GM19324 (cell line): Measurements from ENCODE around the gene PAM16.

ENCODE experiments used
- ATAC-seq: cut with Tn5 transposase; IDR thresholded peaks from one replicate; pipeline ENCODE4 v1.9.1; 2021; ENCODE audit warnings: mild to moderate bottlenecking, moderate library complexity; ENCODE audit not compliant: unreplicated experiment, low FRiP score

The PAM16 gene

DNA sequence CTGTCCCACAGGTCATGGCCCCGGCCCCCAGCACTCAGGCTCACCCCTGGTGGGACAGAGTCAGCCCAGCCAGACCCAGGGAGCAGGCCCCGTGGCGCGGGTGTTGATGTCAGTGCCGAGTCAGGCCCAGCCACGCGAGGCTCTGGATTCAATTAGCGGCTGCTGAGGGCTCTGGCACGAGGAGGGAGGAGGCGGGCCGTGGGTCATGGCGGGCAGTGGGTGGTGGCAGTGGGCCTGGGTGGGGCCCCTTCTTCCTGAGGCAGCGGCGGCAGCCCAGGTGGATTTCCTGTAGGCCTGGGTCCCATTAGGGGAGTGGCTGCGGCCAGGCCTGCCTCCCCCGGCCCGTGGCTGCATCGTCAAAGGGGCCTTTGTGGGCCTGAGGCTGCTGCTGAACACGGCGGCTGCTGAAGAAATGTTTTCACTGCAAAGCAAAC, 33.4 kb upstream of the PAM16 start:
- no peak for ATAC-seq

DNA sequence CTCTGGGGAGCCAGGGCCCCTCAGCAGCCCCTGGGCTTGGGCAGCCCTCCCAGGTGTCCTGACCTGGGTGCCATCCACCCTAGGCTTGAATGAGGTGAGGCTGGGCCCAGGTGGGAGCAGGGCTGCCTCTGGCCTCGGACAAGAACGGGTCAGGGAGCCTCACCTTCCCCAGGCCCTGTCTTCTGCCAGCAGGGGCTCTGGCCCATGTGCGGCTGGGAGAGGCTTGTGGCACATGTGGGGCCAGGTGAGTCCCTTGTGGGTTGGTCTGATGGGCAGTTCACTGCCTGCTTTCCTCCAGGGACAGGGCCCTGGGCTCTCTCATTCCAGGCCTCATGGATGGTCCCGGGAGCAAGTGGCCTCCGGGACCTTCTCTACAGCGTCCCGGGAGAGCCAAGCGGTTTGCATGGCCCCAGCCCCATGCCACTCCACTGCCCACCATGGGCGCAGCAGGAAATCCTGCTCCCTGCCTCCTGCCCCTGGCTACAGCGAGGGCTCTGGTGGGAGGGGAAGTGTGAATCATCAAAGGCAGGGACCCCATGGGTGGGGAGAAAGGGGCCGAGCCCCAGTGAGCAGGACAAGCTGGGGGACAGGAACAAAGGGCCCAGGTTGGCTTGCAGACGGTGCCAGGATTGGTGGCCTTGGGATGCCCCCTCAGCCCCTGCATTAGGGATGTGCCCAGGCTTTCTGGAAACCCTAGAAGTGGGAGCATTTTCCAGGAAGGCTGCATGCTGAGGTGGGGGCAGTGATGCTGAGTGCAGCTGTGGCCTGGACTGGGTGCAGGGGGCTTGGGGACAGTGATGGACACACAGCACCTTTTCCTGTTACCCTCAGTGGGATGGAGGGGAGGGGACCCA, 32.7 kb upstream of the PAM16 start:
- ATAC-seq, result no peak

DNA sequence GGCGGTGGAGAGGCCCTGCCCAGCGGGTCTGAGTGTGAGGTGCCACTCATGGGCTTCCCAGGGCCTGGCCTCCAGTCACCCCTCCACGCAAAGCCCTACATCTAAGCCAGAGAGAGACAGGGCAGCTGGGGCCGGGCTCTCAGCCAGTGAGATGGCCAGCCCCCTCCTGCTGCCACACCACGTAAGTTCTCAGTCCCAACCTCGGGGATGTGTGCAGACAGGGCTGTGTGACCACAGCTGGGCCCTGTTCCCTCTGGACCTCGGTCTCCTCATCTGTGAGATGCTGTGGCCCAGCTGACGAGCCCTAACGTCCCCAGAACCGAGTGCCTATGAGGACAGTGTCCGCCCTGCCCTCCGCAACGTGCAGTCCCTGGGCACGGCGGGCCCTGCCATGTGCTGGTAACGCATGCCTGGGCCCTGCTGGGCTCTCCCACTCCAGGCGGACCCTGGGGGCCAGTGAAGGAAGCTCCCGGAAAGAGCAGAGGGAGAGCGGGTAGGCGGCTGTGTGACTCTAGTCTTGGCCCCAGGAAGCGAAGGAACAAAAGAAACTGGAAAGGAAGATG, 31.8 kb upstream of the PAM16 start:
- no peak for ATAC-seq

DNA sequence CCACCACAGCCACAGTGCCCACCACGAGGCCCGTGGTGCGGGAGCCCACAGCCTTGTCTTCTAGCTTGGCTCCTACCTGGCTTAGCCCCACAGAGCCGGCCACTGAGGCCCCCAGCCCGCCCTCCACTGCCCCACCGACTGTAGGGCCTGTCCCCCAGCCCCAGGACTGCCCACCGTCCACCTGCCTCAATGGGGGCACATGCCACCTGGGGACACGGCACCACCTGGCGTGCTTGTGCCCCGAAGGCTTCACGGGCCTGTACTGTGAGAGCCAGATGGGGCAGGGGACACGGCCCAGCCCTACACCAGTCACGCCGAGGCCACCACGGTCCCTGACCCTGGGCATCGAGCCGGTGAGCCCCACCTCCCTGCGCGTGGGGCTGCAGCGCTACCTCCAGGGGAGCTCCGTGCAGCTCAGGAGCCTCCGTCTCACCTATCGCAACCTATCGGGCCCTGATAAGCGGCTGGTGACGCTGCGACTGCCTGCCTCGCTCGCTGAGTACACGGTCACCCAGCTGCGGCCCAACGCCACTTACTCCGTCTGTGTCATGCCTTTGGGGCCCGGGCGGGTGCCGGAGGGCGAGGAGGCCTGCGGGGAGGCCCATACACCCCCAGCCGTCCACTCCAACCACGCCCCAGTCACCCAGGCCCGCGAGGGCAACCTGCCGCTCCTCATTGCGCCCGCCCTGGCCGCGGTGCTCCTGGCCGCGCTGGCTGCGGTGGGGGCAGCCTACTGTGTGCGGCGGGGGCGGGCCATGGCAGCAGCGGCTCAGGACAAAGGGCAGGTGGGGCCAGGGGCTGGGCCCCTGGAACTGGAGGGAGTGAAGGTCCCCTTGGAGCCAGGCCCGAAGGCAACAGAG, 31.0 kb upstream of the PAM16 start:
- ATAC-seq, result no peak

DNA sequence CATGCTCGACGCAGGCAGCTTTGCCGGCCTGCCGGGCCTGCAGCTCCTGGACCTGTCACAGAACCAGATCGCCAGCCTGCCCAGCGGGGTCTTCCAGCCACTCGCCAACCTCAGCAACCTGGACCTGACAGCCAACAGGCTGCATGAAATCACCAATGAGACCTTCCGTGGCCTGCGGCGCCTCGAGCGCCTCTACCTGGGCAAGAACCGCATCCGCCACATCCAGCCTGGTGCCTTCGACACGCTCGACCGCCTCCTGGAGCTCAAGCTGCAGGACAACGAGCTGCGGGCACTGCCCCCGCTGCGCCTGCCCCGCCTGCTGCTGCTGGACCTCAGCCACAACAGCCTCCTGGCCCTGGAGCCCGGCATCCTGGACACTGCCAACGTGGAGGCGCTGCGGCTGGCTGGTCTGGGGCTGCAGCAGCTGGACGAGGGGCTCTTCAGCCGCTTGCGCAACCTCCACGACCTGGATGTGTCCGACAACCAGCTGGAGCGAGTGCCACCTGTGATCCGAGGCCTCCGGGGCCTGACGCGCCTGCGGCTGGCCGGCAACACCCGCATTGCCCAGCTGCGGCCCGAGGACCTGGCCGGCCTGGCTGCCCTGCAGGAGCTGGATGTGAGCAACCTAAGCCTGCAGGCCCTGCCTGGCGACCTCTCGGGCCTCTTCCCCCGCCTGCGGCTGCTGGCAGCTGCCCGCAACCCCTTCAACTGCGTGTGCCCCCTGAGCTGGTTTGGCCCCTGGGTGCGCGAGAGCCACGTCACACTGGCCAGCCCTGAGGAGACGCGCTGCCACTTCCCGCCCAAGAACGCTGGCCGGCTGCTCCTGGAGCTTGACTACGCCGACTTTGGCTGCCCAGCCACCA, 30.2 kb upstream of the PAM16 start:
- ATAC-seq, result no peak

DNA sequence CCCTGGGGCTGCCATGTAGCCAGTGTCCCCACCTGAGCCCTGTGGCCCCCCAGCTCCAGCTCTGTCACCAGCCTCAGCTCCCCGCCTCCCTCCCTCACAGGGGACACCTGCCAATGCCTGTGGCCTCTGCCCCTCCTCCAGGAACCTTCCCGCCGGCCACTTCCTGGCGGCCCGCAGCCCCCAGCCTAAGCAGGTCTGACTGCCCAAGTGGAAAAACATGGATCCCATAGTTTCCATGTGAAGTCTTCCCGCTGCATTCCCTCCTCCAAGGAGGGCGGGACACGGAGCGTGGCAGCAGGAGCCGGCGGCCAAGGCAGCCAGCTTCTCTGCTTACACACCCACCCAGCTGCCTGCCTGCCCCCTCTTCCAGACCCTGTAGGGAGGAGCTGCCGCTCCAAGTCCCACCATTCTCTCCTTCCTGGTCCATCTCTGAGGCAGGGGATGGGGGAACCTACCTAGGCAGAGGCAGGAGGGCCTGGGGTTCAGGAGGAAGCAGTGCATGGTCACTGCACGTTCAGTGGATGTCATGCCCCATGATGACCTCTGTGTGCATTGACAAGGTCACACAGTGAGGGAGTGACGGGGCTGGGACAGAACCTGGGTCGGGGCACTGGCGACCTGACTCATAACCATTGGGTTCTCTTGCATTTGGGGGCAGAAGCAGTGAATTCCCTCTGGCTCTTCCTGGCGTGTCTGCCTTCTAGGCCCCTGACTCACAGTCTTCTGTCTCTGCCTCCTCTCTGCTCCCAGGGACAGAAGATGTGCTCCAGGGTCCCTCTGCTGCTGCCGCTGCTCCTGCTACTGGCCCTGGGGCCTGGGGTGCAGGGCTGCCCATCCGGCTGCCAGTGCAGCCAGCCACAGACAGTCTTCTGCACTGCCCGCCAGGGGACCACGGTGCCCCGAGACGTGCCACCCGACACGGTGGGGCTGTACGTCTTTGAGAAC, 29.3 kb upstream of the PAM16 start:
- no peak for ATAC-seq

DNA sequence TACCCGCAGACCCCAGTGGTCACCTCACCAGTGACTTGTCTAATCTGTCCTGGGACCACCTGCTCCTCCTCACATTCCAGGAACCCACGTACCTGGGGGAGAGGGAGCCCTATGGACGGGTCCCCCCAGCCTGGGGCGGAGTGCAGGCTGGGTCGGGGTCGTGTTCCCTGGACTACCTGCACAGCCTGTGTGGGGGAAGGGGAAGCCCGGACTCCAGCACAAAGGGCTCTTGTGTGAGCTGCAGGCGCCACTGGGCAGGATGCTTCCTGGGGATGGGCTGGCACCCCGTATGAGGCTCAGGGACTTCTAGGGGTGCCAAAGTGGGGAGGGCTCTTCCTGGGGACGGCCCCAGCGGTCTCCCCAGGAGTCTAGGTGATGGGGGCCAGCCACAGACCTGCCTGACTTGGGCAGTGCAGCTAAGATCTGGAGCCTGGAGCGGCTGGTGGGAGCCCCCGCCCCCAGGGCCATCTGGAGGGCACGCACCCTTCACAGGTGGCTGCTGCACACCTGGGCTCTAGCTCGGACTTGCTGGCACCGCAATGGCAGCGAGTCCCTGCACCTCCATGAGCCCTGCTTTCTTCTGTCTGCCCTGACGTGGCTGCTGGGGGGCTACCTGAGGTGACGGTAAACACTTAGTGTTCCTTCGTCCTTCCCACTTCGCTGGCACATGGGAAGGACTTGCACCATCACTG, 28.0 kb upstream of the PAM16 start:
- ATAC-seq, result no peak

DNA sequence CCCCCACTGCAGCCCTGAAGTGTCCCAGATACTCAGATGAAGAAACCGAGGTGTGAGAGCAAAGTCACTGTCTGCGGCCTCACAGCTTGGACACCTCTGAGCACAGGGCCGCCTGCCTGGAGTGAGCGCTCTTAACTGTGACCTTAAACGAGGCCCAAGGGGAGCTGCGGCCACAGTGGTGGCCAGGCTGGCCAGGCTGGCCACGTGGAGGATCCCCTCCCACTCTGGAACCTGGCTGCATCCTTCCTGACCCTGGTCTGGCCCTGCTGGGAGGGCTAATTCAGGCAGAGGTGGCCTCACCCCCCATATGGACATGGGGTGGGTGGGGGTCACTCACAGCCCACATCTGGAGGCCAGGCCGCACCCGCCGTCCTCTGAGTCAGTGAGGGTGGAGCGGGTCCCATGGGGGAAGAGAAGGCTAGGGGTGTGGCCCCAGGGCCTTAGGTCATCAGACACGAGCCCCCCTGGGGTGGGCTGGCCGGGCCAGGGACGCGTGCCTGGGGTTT, 27.1 kb upstream of the PAM16 start:
- no peak for ATAC-seq

DNA sequence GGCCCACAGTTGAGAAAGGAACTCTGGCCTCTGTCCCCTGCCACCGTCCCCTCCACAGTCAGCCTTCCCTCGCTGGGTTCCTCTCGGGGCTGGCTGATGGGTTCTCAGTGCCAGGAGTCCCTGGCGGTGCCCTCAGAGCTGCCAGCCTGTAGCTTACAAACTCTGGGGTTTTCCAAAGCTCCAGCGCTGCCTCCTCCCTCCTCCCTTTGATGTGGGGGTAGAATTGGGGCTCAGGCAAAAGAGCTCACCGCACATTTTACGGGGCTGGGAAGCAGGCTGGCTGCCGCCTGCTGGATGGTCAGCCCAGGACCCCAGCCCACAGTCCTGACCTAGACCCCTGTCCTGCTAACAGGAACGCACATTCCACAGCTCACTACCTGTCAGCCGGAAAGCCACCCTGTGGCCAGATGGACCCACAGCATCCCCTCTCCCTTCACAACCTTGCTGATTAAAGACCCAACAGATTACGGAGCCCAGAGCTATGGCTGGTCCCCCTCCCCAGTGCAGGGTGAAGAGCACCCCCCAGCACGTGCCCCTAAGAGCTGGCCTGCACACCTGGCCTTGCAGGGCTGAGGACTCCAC, 26.5 kb upstream of the PAM16 start:
- no peak for ATAC-seq

DNA sequence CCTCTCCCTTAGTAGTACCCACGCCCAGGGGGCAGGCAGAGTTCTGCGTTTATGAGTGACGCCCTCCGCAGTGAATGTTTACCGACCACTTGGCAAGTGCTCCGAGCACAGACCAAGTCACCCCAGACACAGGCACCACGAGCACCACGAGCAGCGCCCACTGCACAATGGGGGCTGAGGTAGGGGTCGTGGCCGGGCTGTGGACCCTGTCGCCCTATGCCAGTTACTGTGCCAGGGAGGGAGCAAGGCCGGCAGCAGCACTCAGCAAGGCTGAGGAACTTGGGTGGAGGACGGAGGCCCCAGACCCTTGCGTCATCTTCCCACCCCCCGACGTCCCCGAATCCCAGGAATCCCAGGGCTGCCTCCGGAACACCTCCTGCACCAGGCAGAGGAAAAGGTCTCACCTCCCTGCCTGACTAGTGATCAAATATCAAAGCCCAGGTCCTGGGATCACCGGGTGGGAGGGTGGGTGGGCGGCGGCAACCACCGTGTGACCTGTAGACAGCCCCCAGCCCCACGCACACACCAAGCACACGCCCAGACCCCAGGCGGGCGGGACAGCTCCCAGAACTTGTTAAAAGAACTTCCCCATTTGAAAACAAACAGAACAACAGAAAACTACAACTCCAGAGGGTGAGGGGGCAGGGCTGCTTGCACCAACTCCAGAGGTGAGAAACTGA, 25.9 kb upstream of the PAM16 start:
- no peak for ATAC-seq

DNA sequence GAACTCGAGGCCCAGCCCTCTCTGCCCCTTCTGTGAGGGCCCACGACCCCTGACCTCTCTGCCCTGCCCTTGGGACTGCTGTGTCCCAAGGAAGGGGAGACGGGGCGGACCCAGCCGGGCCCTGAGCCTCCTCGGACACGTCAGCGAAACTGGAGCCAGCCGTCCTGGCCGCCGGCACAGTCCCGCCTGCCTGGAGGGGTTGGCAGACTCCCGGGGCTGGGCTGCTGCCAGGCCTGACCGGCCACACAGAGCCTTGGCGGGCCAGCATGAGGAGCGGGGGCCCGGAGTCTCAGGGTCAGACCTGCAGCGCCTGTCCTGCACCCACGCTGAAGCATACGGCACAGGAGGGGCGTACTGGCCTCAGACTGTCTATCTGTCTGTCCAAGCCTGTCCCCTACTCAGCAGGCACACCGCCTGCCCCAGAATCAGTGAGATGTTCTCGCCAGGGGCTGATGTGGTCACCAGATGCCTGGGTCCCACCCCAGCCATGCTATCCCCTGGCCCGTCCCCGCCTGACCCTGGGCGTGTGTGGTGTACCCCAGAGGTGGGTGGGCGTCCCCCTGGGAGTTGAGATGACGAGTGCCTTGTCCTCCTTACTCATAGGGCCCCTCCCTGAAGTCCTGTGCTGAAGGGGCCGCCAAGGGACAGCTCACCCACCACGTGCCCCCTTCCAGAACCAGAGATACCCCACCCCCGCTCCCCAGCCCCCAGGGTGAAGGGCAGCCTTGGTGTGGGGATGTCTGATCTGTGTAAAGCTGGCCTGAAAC, 25.2 kb upstream of the PAM16 start:
- ATAC-seq, result no peak

DNA sequence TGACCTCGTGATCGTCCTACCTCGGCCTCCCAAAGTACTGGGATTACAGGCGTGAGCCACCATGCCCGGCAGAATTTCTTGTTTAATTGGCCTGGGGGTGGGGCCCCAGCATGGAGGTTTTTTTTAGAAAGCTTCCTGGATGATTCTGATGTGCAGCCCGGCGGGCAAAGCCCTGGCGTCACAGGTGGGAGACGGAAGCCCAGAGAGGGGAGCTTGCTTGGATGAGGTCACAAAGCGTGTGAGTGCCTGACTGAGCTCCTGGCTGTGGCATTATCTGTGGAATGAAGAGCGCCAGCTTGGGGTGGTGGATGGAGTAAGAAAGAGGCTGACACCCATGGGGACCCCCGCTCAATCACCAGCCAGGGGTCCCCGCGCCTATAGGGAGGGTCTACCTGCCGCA, 24.6 kb upstream of the PAM16 start:
- ATAC-seq, result no peak

DNA sequence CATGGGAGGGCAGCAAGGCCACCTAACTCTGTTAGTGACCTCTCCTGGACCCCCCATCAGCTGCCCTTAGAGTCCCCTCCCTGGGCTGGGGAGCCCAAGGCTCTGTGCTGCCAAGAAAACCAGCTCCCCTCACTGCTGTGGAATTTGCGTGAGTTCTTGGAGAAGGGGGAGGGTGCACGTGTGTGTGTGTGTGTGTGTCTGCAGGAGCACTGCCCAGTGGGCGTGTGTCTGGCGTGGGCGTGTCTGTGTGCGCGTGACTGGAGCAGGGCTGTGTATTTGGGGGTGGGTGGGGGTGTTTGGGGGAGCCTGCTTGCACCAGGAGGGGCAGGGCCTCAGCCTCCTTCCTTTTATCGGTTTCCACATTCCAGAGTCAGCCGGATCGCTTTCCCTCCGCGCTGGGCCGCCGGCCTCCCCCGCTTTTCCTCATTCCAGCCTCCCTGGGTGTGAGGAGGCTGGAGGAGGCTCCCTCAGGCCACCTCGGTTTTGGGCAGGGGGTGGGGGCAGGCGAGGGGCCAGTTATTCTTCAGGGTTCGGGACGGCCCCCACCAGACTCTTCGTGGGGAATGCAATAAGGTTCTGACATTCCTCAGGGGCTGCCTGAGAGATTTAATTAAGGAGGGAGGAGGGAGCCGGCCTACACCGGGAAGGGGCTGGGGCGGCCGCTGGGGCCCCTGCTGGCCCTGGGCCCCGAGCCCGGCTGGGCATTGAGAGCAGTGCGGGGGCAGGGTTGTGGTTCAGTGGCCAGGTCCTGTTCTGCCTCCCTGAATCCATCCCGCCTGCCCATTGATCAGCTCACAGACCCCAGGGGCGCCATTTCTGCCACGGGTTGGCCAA, 23.0 kb upstream of the PAM16 start:
- ATAC-seq, result no peak

DNA sequence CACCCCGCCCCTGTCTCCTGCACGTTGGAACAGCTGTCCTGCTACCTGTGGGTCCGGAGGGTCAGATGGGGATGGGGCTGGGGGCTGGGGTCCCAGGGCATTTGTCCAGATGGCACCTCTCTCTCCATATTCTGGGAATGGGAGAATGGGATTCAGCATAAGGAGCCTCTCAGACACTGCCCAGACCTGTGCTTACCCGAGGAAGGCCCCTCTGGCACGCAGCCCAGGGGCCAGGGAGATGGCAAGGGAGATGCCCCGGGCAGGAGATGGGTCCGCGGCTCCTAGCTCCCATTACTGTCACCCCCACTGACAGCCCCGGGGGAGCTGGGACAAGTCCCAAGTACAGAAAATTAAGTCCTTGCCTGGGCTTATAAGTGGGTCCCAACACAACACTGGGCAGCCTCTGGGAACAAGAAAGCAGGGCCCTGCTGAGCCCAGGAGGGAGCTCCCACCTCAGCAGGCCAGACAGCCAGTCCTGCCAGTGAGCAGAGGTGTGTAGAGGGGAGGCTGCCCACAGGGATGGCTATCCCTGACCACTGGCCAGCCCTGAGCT, 22.3 kb upstream of the PAM16 start:
- ATAC-seq, result no peak

DNA sequence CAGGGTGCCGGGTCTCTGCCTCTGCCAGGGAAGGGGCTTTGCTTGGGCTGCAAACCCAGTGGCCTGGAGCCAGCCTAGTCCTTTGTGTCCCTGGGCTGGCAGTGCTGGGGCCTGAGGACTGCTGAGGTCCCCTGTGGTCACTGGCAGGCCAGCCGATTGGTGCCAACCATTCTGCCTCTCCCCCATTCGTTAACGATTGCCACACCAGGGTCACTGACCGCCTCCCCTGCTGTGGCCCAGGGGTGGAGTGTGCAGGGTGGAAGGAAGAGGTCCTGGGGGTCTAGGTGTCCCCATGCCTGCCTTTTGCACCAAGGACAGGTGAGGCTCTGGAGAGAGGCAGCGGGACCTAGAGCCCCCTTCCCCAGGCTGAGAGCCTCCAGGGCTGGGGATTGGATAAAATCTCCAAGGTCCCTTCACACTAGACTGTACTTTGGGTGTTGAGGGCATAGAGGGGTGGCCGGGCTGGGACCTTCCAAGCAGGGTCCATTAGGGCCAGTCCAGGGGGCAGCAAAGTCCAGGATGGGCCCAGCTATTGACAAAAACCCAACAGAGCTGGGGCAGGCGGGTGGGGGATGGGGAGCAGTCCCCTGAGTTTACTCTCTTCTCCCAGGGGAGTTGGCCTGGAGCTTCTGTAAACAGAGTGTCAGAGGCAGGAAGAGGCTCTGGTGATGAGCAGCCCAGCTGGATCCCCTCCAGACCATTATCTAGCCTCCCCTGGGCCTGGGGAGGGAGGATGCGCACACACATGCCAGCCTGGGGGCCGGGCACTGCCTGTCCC, 21.6 kb upstream of the PAM16 start:
- no peak for ATAC-seq
